HCT116 (cell line): ENCODE data around the gene SORL1-AS1. TPM values are rescaled to one million over a fixed set of nuclear protein-coding genes. Genes with fewer than 3 reads are reported as not detected.

ENCODE experiments used
- ATAC-seq: fragments of 200-7000 bp; cut with Tn5 transposase; 2 replicates; pipeline ENCODE4 v1.9.1; 2020; ENCODE audit warnings: mild to moderate bottlenecking, moderate library complexity
- BruUV-seq: library from RNA; stranded (reverse); fragments of 400-500 nt; replicated peaks from 2 replicates; lab custom pipeline; 2021; lab: Mats Ljungman, UMichigan
- CTCF ChIA-PET: fragments of 300-600 bp; sonication (Branson Sonifier 250); formaldehyde crosslinking; loops from one replicate; lab custom pipeline; 2021; ENCODE audit warnings: antibody characterized with exemption; lab: Charles Lee
- POLR2A ChIA-PET: fragments of 300-600, 350-600 bp; sonication (Branson Sonifier 250); formaldehyde crosslinking; loops from one replicate; lab custom pipeline; 2021; ENCODE audit warnings: antibody characterized with exemption; lab: Charles Lee
- RAD21 ChIA-PET, 2 experiments: fragments of 300-600 bp; sonication (Branson Sonifier 250); formaldehyde crosslinking; loops; one replicate each; lab custom pipeline; 2023; ENCODE audit warnings: low total read pairs in 2 of 2; ENCODE audit not compliant: uncharacterized antibody in 2 of 2, unreplicated experiment in 2 of 2, low non-redundant PET in 1 of 2; lab: Charles Lee
- DNase-seq: peaks from one replicate; pipeline ENCODE4 v3.0.0-alpha.2; 2010; ENCODE audit warnings: low read depth, low spot score
- H2AFZ ChIP-seq: fragments of 200-600 bp; shearing (Covaris generic), sonication (generic); 2 replicates; pipeline ENCODE4 v1.6.1; 2017; ENCODE audit warnings: low read depth, mixed run types, mixed read lengths, antibody characterized with exemption, low read length; ENCODE audit not compliant: poor library complexity, severe bottlenecking
- H3K27ac ChIP-seq: 2 replicates; pipeline ENCODE4 v1.5.1; 2012; ENCODE audit warnings: low read depth, low read length
- H3K27me3 ChIP-seq: fragments of 200-600 bp; sonication (generic); 2 replicates; pipeline ENCODE4 v1.6.1; 2016; ENCODE audit warnings: mixed run types, low read length, mixed read lengths; ENCODE audit not compliant: insufficient read depth
- H3K36me3 ChIP-seq, 2 experiments: fragments of 200-500 bp in 1 of 2; fragments of 200-600 bp in 1 of 2; sonication (Bioruptor generic) in 1 of 2; sonication (generic) in 1 of 2; 2 replicates each; pipeline versions ENCODE4 v1.5.1 to v1.6.1; 2014 to 2016; ENCODE audit warnings: low read length in 2 of 2, inconsistent platforms in 1 of 2, mixed read lengths in 1 of 2, mixed run types in 1 of 2; ENCODE audit not compliant: insufficient read depth in 2 of 2, control insufficient read depth in 1 of 2
- H3K4me1 ChIP-seq, 2 experiments: fragments of 200-600 bp in 1 of 2; sonication (generic) in 1 of 2; 2 replicates each; pipeline versions ENCODE4 v1.5.1 to v1.6.1; 2012 to 2017; ENCODE audit warnings: low read length in 2 of 2, inconsistent platforms in 1 of 2, mild to moderate bottlenecking in 1 of 2, mixed read lengths in 1 of 2, mixed run types in 1 of 2, moderate library complexity in 1 of 2; ENCODE audit not compliant: insufficient read depth in 2 of 2, control insufficient read depth in 1 of 2
- H3K4me2 ChIP-seq: fragments of 200-600 bp; sonication (generic); 2 replicates; pipeline ENCODE4 v1.6.1; 2017; ENCODE audit warnings: mixed run types, low read length, mixed read lengths
- H3K4me3 ChIP-seq, 2 experiments: fragments of 200-600 bp in 1 of 2; sonication (generic) in 1 of 2; replicated peaks in 1 of 2; 2 replicates each; pipeline ENCODE4 v1.5.1; 2011 to 2016; ENCODE audit warnings: low read length in 2 of 2, control low read depth in 1 of 2, low read depth in 1 of 2, mild to moderate bottlenecking in 1 of 2, mixed read lengths in 1 of 2, mixed run types in 1 of 2
- H3K79me2 ChIP-seq: fragments of 200-600 bp; sonication (generic); 2 replicates; pipeline ENCODE4 v1.6.1; 2017; ENCODE audit warnings: mild to moderate bottlenecking, mixed run types, low read length, moderate library complexity, mixed read lengths; ENCODE audit not compliant: insufficient read depth
- H3K9ac ChIP-seq: fragments of 200-600 bp; sonication (generic); 2 replicates; pipeline ENCODE4 v1.6.1; 2016; ENCODE audit warnings: low read length, mixed read lengths
- H3K9me2 ChIP-seq: fragments of 200-600 bp; sonication (generic), shearing (Covaris generic); 2 replicates; pipeline ENCODE4 v1.6.1; 2017; ENCODE audit warnings: mixed run types, mild to moderate bottlenecking, moderate library complexity; ENCODE audit not compliant: insufficient read depth
- H3K9me3 ChIP-seq, 2 experiments: fragments of 200-500 bp in 1 of 2; fragments of 200-600 bp in 1 of 2; sonication (Bioruptor generic) in 1 of 2; sonication (generic) in 1 of 2; 2 replicates each; pipeline ENCODE4 v1.6.1; 2014 to 2017; ENCODE audit warnings: low read length in 2 of 2, mixed read lengths in 2 of 2, inconsistent platforms in 1 of 2, low read depth in 1 of 2, mild to moderate bottlenecking in 1 of 2, mixed run types in 1 of 2, moderate library complexity in 1 of 2; ENCODE audit not compliant: control insufficient read depth in 1 of 2, insufficient read depth in 1 of 2
- H4K20me1 ChIP-seq: fragments of 200-600 bp; sonication (generic), shearing (Covaris generic); 2 replicates; pipeline ENCODE4 v1.6.1; 2017; ENCODE audit warnings: mixed run types, mild to moderate bottlenecking, moderate library complexity; ENCODE audit not compliant: insufficient read depth
- CBX3 ChIP-seq: IDR thresholded peaks from 2 replicates; pipeline ENCODE4 v1.6.1; 2012; ENCODE audit warnings: low read depth
- CEBPB ChIP-seq: IDR thresholded peaks from 2 replicates; pipeline ENCODE4 v1.6.1; 2012; ENCODE audit warnings: low read depth
- EGR1 ChIP-seq: IDR thresholded peaks from 2 replicates; pipeline ENCODE4 v1.6.1; 2012; ENCODE audit warnings: low read depth
- ELF1 ChIP-seq: IDR thresholded peaks from 2 replicates; pipeline ENCODE4 v1.6.1; 2012; ENCODE audit warnings: low read depth, borderline replicate concordance
- EZH2 ChIP-seq: fragments of 200-600 bp; sonication (generic); IDR thresholded peaks from 2 replicates; pipeline ENCODE4 v1.6.1; 2017; ENCODE audit warnings: antibody characterized with exemption, mixed run types
- FOSL1 ChIP-seq: IDR thresholded peaks from 2 replicates; pipeline ENCODE4 v1.6.1; 2012; ENCODE audit warnings: low read depth
- JUND ChIP-seq: IDR thresholded peaks from 2 replicates; pipeline ENCODE4 v1.6.1; 2012
- POLR2A ChIP-seq: IDR thresholded peaks from 2 replicates; pipeline ENCODE4 v1.7.0; 2011; ENCODE audit warnings: borderline replicate concordance; ENCODE audit not compliant: insufficient read depth, insufficient read length; ENCODE audit errors: extremely low read depth
- RAD21 ChIP-seq: IDR thresholded peaks from 2 replicates; pipeline ENCODE4 v1.6.1; 2012; ENCODE audit warnings: low read depth, mild to moderate bottlenecking
- REST ChIP-seq: IDR thresholded peaks from 2 replicates; pipeline ENCODE4 v1.6.1; 2012; ENCODE audit warnings: low read depth
- TCF7L2 ChIP-seq: IDR thresholded peaks from 2 replicates; pipeline ENCODE4 v1.7.0; 2011; ENCODE audit warnings: borderline replicate concordance, inconsistent platforms; ENCODE audit not compliant: insufficient read depth, insufficient read length; ENCODE audit errors: extremely low read depth
- ZNF274 ChIP-seq: fragments of 200-500 bp; sonication (Bioruptor generic); IDR thresholded peaks from 2 replicates; pipeline ENCODE4 v1.6.1; 2014; ENCODE audit warnings: mild to moderate bottlenecking, low read depth, low read length, inconsistent platforms
- intact Hi-C: fragments of 100-400 bp; cut with micrococcal nuclease; formaldehyde crosslinking; loops from 2 replicates; pipeline ENCODE4 v1.10.0; 2022
- total RNA-seq: library from RNA; stranded (reverse); gene quantifications from one replicate; pipeline ENCODE4 v1.2.1, GENCODE V29; 2021; ENCODE audit not compliant: unreplicated experiment
- TF ChIP-seq, protein P1 (sequence below): IDR thresholded peaks from 2 replicates; pipeline ENCODE4 v1.6.1; 2011; ENCODE audit warnings: mild to moderate bottlenecking, low read length, moderate library complexity; ENCODE audit not compliant: insufficient replicate concordance; ENCODE audit errors: extremely low read depth
- TF ChIP-seq, protein P2 (sequence below): IDR thresholded peaks from 2 replicates; pipeline ENCODE4 v1.6.1; 2012

The SORL1-AS1 gene

DNA sequence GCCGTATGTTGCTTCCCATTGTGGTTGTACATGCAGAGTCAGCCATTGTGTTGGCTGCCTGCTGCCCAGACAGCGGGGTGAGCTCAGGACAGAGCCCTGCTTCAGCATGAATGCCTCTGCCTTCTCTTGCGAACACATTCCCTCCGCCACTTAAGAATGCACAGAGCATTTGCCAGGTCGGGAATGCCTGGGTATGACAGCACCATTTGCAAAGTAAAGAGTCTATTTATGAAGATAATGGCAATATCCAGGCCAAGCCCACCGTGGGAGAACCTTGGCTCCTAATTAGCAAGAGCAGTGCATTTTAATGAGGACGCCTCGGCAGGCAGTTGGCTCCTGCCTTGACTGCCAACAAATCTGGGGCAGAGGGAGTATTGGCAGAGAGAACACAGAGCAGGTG, 63.1 kb downstream of the SORL1-AS1 start:
- CTCF ChIA-PET = no interaction called here
- BruUV-seq = no TSS peak

More for the DNA sequence above, 63.1 kb downstream of the SORL1-AS1 start:
- Histone ChIP-seq H3K79me2 (no peaks in the 10 kb centered on the region), H3K4me1 (peaks cover 0 to 3% of the 10 kb centered on the region in 2 experiments; a peak in 1 of 4 replicates), H3K9ac (no peak overlapping the region), H3K4me2 (no peak overlapping the region), H3K4me3 (no peak overlapping the region), H3K9me2 (no peaks in the 10 kb centered on the region), H4K20me1 (no peaks in the 10 kb centered on the region), H3K9me3 (no peaks in the 10 kb centered on the region), H3K27ac (no peak overlapping the region), H3K36me3 (no peaks in the 10 kb centered on the region), H3K27me3 (no peaks in the 10 kb centered on the region), H2AFZ (no peak overlapping the region)
- POLR2A ChIA-PET = no interaction called here
- intact Hi-C loops = no loop called here
- TF ChIP-seq EGR1 (no peak), FOSL1 (no peak), POLR2A (no peak), CEBPB (no peak), RAD21 (no peak), ELF1 (no peak), ZNF274 (no peak), CBX3 (no peak), JUND (no peak), TCF7L2 (no peak), EZH2 (no peak), REST (no peak)
- TF ChIP-seq, protein P1, sequence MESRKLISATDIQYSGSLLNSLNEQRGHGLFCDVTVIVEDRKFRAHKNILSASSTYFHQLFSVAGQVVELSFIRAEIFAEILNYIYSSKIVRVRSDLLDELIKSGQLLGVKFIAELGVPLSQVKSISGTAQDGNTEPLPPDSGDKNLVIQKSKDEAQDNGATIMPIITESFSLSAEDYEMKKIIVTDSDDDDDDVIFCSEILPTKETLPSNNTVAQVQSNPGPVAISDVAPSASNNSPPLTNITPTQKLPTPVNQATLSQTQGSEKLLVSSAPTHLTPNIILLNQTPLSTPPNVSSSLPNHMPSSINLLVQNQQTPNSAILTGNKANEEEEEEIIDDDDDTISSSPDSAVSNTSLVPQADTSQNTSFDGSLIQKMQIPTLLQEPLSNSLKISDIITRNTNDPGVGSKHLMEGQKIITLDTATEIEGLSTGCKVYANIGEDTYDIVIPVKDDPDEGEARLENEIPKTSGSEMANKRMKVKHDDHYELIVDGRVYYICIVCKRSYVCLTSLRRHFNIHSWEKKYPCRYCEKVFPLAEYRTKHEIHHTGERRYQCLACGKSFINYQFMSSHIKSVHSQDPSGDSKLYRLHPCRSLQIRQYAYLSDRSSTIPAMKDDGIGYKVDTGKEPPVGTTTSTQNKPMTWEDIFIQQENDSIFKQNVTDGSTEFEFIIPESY = no peak
- TF ChIP-seq, protein P2, sequence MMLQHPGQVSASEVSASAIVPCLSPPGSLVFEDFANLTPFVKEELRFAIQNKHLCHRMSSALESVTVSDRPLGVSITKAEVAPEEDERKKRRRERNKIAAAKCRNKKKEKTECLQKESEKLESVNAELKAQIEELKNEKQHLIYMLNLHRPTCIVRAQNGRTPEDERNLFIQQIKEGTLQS = no peak
- RAD21 ChIA-PET = no interaction called here
- DNase-seq (no peak), ATAC-seq (no peak)

Other genes starting within 250 kb of the SORL1-AS1 start
- 24.1 TPM for gene SC5D, start 160.2 kb downstream of the SORL1-AS1 start, total RNA-seq
- 17.4 TPM for gene SORL1, start 653 bp downstream of the SORL1-AS1 start, total RNA-seq